Endothelial cell (in vitro differentiated cells): ENCODE data around the gene GALNT9. TPM values are rescaled to one million over a fixed set of nuclear protein-coding genes. Genes with fewer than 3 reads are reported as not detected.
A peak's percentile ranks its signal among the peaks of the same experiment; 100 is the strongest.

Experiments used
- DNase-seq: peaks from one replicate; pipeline ENCODE4 v3.0.0; 2021; ENCODE audit warnings: low spot score
- H3K27ac Mint-ChIP-seq: one replicate; pipeline ENCODE4 v1.8.0; 2021; ENCODE audit warnings: mixed read lengths, inconsistent platforms; ENCODE audit not compliant: unreplicated experiment
- H3K27me3 Mint-ChIP-seq: one replicate; pipeline ENCODE4 v1.8.0; 2021; ENCODE audit warnings: mild to moderate bottlenecking, moderate library complexity, mixed read lengths, inconsistent platforms; ENCODE audit not compliant: unreplicated experiment
- H3K36me3 Mint-ChIP-seq: one replicate; pipeline ENCODE4 v1.8.0; 2021; ENCODE audit warnings: mild to moderate bottlenecking, low read depth, mixed read lengths, inconsistent platforms; ENCODE audit not compliant: unreplicated experiment
- H3K4me1 Mint-ChIP-seq: one replicate; pipeline ENCODE4 v1.8.0; 2021; ENCODE audit warnings: mild to moderate bottlenecking, mixed read lengths, inconsistent platforms; ENCODE audit not compliant: unreplicated experiment
- H3K4me3 Mint-ChIP-seq: one replicate; pipeline ENCODE4 v1.8.0; 2021; ENCODE audit warnings: mild to moderate bottlenecking, mixed read lengths, inconsistent platforms; ENCODE audit not compliant: unreplicated experiment
- H3K9me3 Mint-ChIP-seq: one replicate; pipeline ENCODE4 v1.8.0; 2021; ENCODE audit warnings: mixed read lengths, inconsistent platforms; ENCODE audit not compliant: unreplicated experiment
- total RNA-seq: library from RNA; stranded (reverse); fragmentation: NEBNext Ultra II Directional; extraction: Animal tissue kit (Norgen Biotek cat#: 25700); gene quantifications from one replicate; pipeline ENCODE4 v1.2.1, GENCODE V29; 2021; ENCODE audit not compliant: unreplicated experiment
- TF ChIP-seq, protein P1 (sequence below): fragments of 200-600 bp; sonication (generic); IDR thresholded peaks from one replicate; pipeline ENCODE4 v1.5.0; 2021; ENCODE audit warnings: antibody characterized with exemption; ENCODE audit not compliant: unreplicated experiment

The GALNT9 gene
- total RNA-seq, 1 donor from 2014 or later, result not detected

DNA sequence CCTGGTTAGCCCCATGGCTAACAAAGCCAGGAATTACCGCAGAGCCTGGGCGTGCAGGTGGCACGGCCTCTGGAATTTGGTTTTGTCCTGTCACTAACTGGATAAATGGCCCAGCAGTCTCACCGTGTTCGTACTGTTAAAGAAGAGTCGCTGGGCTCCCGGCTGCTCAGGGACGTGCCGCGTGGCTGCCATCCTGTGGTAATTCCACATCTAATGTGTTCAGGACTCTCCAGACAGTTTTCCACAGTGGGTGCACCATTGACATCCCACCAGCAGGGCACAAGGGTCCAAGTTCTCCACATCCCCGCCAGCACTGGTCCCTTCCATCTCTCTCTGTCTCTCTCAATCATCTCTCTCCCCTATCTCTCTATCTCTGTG, 165.5 kb downstream of the GALNT9 start:
- H3K9me3 Mint-ChIP-seq, result no peaks in the 10 kb centered on the region
- no peak overlapping the region for H3K4me3 Mint-ChIP-seq
- no peak for DNase-seq
- no peaks in the 10 kb centered on the region for H3K4me1 Mint-ChIP-seq
- H3K27ac Mint-ChIP-seq, result peak overlapping the region; percentile 9
- peaks cover 5% of the 10 kb centered on the region for H3K36me3 Mint-ChIP-seq
- TF ChIP-seq, protein P1, sequence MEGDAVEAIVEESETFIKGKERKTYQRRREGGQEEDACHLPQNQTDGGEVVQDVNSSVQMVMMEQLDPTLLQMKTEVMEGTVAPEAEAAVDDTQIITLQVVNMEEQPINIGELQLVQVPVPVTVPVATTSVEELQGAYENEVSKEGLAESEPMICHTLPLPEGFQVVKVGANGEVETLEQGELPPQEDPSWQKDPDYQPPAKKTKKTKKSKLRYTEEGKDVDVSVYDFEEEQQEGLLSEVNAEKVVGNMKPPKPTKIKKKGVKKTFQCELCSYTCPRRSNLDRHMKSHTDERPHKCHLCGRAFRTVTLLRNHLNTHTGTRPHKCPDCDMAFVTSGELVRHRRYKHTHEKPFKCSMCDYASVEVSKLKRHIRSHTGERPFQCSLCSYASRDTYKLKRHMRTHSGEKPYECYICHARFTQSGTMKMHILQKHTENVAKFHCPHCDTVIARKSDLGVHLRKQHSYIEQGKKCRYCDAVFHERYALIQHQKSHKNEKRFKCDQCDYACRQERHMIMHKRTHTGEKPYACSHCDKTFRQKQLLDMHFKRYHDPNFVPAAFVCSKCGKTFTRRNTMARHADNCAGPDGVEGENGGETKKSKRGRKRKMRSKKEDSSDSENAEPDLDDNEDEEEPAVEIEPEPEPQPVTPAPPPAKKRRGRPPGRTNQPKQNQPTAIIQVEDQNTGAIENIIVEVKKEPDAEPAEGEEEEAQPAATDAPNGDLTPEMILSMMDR, result peak; percentile 23
- peaks cover 8% of the 10 kb centered on the region for H3K27me3 Mint-ChIP-seq

DNA sequence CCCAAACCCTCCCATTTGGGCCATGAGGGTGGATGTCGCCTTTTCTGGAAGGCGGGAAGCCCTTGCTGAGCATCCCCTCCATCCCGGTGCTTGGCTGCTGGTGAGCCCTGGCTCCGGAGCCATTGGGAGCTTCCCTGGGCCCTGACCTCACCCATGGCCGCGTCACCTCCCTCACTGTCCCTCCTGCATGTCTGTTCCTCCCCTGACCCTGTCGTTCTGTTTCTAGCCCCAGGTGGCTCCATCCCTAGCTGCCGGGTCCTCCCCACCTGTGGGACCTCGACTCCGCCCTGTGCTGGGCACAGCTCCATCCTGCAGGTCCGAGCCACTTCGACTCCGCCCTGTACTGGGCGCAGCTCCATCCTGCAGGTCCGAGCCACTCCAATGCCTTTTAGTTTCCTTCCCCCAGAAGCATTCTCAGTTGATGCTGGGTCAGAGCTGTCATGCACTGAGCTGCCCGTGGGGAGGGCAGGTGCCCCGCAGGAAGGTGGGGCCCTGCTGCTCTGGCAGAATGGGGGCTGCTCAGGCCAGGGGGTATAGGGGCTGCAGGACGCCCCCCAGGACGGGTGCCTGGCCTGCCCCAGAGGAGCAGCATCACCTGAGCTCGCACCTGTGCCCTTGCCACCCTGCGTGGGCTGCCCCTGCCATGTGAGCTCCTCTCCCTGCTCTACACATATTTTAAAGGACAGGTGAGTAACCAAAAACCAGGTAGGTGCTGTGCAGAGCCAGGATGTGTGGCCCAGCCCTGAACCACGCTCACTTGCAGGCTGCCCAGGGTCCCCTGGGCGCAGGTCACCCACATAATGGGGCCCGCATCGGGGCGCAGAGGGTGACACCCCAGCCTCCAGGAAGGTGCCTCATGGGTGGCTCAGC, 166.1 kb downstream of the GALNT9 start:
- H3K9me3 Mint-ChIP-seq, result no peaks in the 10 kb centered on the region
- TF ChIP-seq, protein P1, result no peak
- peaks cover 5% of the 10 kb centered on the region for H3K36me3 Mint-ChIP-seq

DNA sequence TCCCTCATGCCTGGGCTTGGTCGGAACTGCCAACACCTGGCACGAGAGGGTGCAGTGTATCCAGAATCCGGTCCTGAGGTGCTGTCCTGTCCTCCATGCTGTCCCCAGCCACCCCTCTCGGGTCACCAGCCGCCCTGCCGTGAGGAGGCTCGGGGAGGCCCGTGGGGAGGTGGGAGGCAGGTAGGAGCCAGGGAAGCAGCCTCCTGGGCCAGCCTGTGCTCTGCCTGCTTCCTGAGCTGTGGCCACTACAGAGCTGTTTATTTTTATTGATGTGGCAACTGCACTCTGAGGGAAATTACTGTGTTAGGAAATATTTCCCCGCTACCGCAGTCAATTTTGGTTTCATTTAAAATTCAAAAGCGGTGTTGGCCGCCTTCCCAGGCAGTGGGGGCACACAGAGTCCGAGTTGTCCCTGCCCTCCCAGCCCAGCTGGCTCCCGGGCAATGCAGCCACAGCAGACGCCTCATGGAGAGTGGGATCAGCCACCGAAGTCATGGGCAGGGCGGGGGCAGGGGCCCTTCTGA, 166.8 kb downstream of the GALNT9 start:
- no peaks in the 10 kb centered on the region for H3K9me3 Mint-ChIP-seq

More for the DNA sequence above, 166.1 kb downstream of the GALNT9 start:
- Mint-ChIP-seq H3K27ac (no peak overlapping the region), H3K4me1 (no peaks in the 10 kb centered on the region), H3K4me3 (no peak overlapping the region), H3K27me3 (peaks cover 10% of the 10 kb centered on the region)
- no peak for DNase-seq

DNA sequence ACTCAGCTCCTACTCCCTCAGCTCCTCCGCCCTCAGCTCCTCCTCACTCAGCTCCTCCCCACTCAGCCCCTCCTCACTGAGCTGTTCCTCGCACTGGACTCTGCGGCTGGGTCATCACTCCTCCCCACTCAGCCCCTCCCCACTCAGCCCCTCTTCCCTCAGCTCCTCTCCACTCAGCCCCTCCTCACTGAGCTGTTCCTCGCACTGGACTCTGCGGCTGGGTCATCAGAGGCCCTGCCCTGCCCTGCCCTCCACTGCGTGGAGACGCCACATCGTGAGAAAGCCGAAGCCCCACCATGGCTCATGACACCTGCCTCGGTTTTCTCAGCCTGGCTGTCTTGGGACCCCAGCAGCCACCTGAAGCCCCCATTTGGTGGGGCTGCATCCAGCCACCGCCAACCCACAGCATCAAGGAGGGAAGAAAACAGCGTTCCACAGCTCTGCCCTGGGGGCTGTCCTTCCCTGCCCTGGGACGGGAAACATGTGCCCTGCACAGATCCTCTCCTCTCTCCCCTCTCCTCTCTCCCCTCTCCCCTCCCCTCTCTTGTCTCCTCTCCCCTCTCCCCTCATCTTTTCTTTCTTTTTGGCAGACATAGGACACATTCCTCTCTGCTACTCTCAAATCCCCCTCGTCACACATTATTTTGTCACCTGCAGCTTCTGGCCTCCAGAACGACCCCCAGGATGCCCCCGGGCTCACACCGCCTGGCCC, 167.4 kb downstream of the GALNT9 start:
- Mint-ChIP-seq H3K36me3 (peaks cover 5% of the 10 kb centered on the region), H3K4me1 (no peaks in the 10 kb centered on the region), H3K4me3 (no peak overlapping the region), H3K27ac (no peak overlapping the region), H3K9me3 (no peaks in the 10 kb centered on the region), H3K27me3 (peaks cover 9% of the 10 kb centered on the region)
- TF ChIP-seq, protein P1, result no peak
- DNase-seq, result no peak

More for the DNA sequence above, 166.8 kb downstream of the GALNT9 start:
- no peak for DNase-seq
- no peaks in the 10 kb centered on the region for H3K4me1 Mint-ChIP-seq
- no peak overlapping the region for H3K27ac Mint-ChIP-seq
- no peak overlapping the region for H3K4me3 Mint-ChIP-seq
- peaks cover 5% of the 10 kb centered on the region for H3K36me3 Mint-ChIP-seq
- TF ChIP-seq, protein P1, result no peak
- H3K27me3 Mint-ChIP-seq, result peaks cover 10% of the 10 kb centered on the region
